HCT116 (cell line): ENCODE measurements around the gene CCDC138. TPM values are rescaled to one million over a fixed set of nuclear protein-coding genes. Genes with fewer than 3 reads are reported as not detected.

Experiments used
- ATAC-seq: fragments of 200-7000 bp; cut with Tn5 transposase; 2 replicates; pipeline ENCODE4 v1.9.1; 2020; ENCODE audit warnings: mild to moderate bottlenecking, moderate library complexity
- BruUV-seq: library from RNA; stranded (reverse); fragments of 400-500 nt; replicated peaks from 2 replicates; lab custom pipeline; 2021; lab: Mats Ljungman, UMichigan
- CTCF ChIA-PET: fragments of 300-600 bp; sonication (Branson Sonifier 250); formaldehyde crosslinking; loops from one replicate; lab custom pipeline; 2021; ENCODE audit warnings: antibody characterized with exemption; lab: Charles Lee
- POLR2A ChIA-PET: fragments of 300-600, 350-600 bp; sonication (Branson Sonifier 250); formaldehyde crosslinking; loops from one replicate; lab custom pipeline; 2021; ENCODE audit warnings: antibody characterized with exemption; lab: Charles Lee
- RAD21 ChIA-PET, 2 experiments: fragments of 300-600 bp; sonication (Branson Sonifier 250); formaldehyde crosslinking; loops; one replicate each; lab custom pipeline; 2023; ENCODE audit warnings: low total read pairs in 2 of 2; ENCODE audit not compliant: uncharacterized antibody in 2 of 2, unreplicated experiment in 2 of 2, low non-redundant PET in 1 of 2; lab: Charles Lee
- DNase-seq: peaks from one replicate; pipeline ENCODE4 v3.0.0-alpha.2; 2010; ENCODE audit warnings: low read depth, low spot score
- H2AFZ ChIP-seq: fragments of 200-600 bp; shearing (Covaris generic), sonication (generic); 2 replicates; pipeline ENCODE4 v1.6.1; 2017; ENCODE audit warnings: low read depth, mixed run types, mixed read lengths, antibody characterized with exemption, low read length; ENCODE audit not compliant: poor library complexity, severe bottlenecking
- H3K27ac ChIP-seq: 2 replicates; pipeline ENCODE4 v1.5.1; 2012; ENCODE audit warnings: low read depth, low read length
- H3K27me3 ChIP-seq: fragments of 200-600 bp; sonication (generic); 2 replicates; pipeline ENCODE4 v1.6.1; 2016; ENCODE audit warnings: mixed run types, low read length, mixed read lengths; ENCODE audit not compliant: insufficient read depth
- H3K36me3 ChIP-seq, 2 experiments: fragments of 200-500 bp in 1 of 2; fragments of 200-600 bp in 1 of 2; sonication (Bioruptor generic) in 1 of 2; sonication (generic) in 1 of 2; 2 replicates each; pipeline versions ENCODE4 v1.5.1 to v1.6.1; 2014 to 2016; ENCODE audit warnings: low read length in 2 of 2, inconsistent platforms in 1 of 2, mixed read lengths in 1 of 2, mixed run types in 1 of 2; ENCODE audit not compliant: insufficient read depth in 2 of 2, control insufficient read depth in 1 of 2
- H3K4me1 ChIP-seq, 2 experiments: fragments of 200-600 bp in 1 of 2; sonication (generic) in 1 of 2; 2 replicates each; pipeline versions ENCODE4 v1.5.1 to v1.6.1; 2012 to 2017; ENCODE audit warnings: low read length in 2 of 2, inconsistent platforms in 1 of 2, mild to moderate bottlenecking in 1 of 2, mixed read lengths in 1 of 2, mixed run types in 1 of 2, moderate library complexity in 1 of 2; ENCODE audit not compliant: insufficient read depth in 2 of 2, control insufficient read depth in 1 of 2
- H3K4me2 ChIP-seq: fragments of 200-600 bp; sonication (generic); 2 replicates; pipeline ENCODE4 v1.6.1; 2017; ENCODE audit warnings: mixed run types, low read length, mixed read lengths
- H3K4me3 ChIP-seq, 2 experiments: fragments of 200-600 bp in 1 of 2; sonication (generic) in 1 of 2; replicated peaks in 1 of 2; 2 replicates each; pipeline ENCODE4 v1.5.1; 2011 to 2016; ENCODE audit warnings: low read length in 2 of 2, control low read depth in 1 of 2, low read depth in 1 of 2, mild to moderate bottlenecking in 1 of 2, mixed read lengths in 1 of 2, mixed run types in 1 of 2
- H3K79me2 ChIP-seq: fragments of 200-600 bp; sonication (generic); 2 replicates; pipeline ENCODE4 v1.6.1; 2017; ENCODE audit warnings: mild to moderate bottlenecking, mixed run types, low read length, moderate library complexity, mixed read lengths; ENCODE audit not compliant: insufficient read depth
- H3K9ac ChIP-seq: fragments of 200-600 bp; sonication (generic); 2 replicates; pipeline ENCODE4 v1.6.1; 2016; ENCODE audit warnings: low read length, mixed read lengths
- H3K9me2 ChIP-seq: fragments of 200-600 bp; sonication (generic), shearing (Covaris generic); 2 replicates; pipeline ENCODE4 v1.6.1; 2017; ENCODE audit warnings: mixed run types, mild to moderate bottlenecking, moderate library complexity; ENCODE audit not compliant: insufficient read depth
- H3K9me3 ChIP-seq, 2 experiments: fragments of 200-500 bp in 1 of 2; fragments of 200-600 bp in 1 of 2; sonication (Bioruptor generic) in 1 of 2; sonication (generic) in 1 of 2; 2 replicates each; pipeline ENCODE4 v1.6.1; 2014 to 2017; ENCODE audit warnings: low read length in 2 of 2, mixed read lengths in 2 of 2, inconsistent platforms in 1 of 2, low read depth in 1 of 2, mild to moderate bottlenecking in 1 of 2, mixed run types in 1 of 2, moderate library complexity in 1 of 2; ENCODE audit not compliant: control insufficient read depth in 1 of 2, insufficient read depth in 1 of 2
- H4K20me1 ChIP-seq: fragments of 200-600 bp; sonication (generic), shearing (Covaris generic); 2 replicates; pipeline ENCODE4 v1.6.1; 2017; ENCODE audit warnings: mixed run types, mild to moderate bottlenecking, moderate library complexity; ENCODE audit not compliant: insufficient read depth
- CBX3 ChIP-seq: IDR thresholded peaks from 2 replicates; pipeline ENCODE4 v1.6.1; 2012; ENCODE audit warnings: low read depth
- CEBPB ChIP-seq: IDR thresholded peaks from 2 replicates; pipeline ENCODE4 v1.6.1; 2012; ENCODE audit warnings: low read depth
- CTCF ChIP-seq, 3 experiments: fragments of 200-600 bp in 1 of 3; sonication (generic) in 1 of 3; IDR thresholded peaks in 2 of 3; conservative IDR thresholded peaks in 1 of 3; 2 replicates each; pipeline ENCODE4 v1.5.1; 2012 to 2017; ENCODE audit warnings: low read depth in 2 of 3, low read length in 2 of 3, antibody characterized with exemption in 1 of 3, borderline replicate concordance in 1 of 3, control low read depth in 1 of 3, mild to moderate bottlenecking in 1 of 3, mixed read lengths in 1 of 3, mixed run types in 1 of 3, moderate library complexity in 1 of 3; ENCODE audit not compliant: insufficient read depth in 1 of 3
- EGR1 ChIP-seq: IDR thresholded peaks from 2 replicates; pipeline ENCODE4 v1.6.1; 2012; ENCODE audit warnings: low read depth
- ELF1 ChIP-seq: IDR thresholded peaks from 2 replicates; pipeline ENCODE4 v1.6.1; 2012; ENCODE audit warnings: low read depth, borderline replicate concordance
- EZH2 ChIP-seq: fragments of 200-600 bp; sonication (generic); IDR thresholded peaks from 2 replicates; pipeline ENCODE4 v1.6.1; 2017; ENCODE audit warnings: antibody characterized with exemption, mixed run types
- FOSL1 ChIP-seq: IDR thresholded peaks from 2 replicates; pipeline ENCODE4 v1.6.1; 2012; ENCODE audit warnings: low read depth
- JUND ChIP-seq: IDR thresholded peaks from 2 replicates; pipeline ENCODE4 v1.6.1; 2012
- MAX ChIP-seq: IDR thresholded peaks from 2 replicates; pipeline ENCODE4 v1.6.1; 2012
- RAD21 ChIP-seq: IDR thresholded peaks from 2 replicates; pipeline ENCODE4 v1.6.1; 2012; ENCODE audit warnings: low read depth, mild to moderate bottlenecking
- REST ChIP-seq: IDR thresholded peaks from 2 replicates; pipeline ENCODE4 v1.6.1; 2012; ENCODE audit warnings: low read depth
- SP1 ChIP-seq: IDR thresholded peaks from 2 replicates; pipeline ENCODE4 v1.6.1; 2012; ENCODE audit warnings: low read depth
- SRF ChIP-seq: IDR thresholded peaks from 2 replicates; pipeline ENCODE4 v1.6.1; 2012; ENCODE audit warnings: low read depth
- TCF7L2 ChIP-seq: IDR thresholded peaks from 2 replicates; pipeline ENCODE4 v1.7.0; 2011; ENCODE audit warnings: borderline replicate concordance, inconsistent platforms; ENCODE audit not compliant: insufficient read depth, insufficient read length; ENCODE audit errors: extremely low read depth
- ZBTB33 ChIP-seq: IDR thresholded peaks from 2 replicates; pipeline ENCODE4 v1.6.1; 2011; ENCODE audit warnings: mild to moderate bottlenecking, low read length, moderate library complexity; ENCODE audit not compliant: insufficient replicate concordance; ENCODE audit errors: extremely low read depth
- ZNF274 ChIP-seq: fragments of 200-500 bp; sonication (Bioruptor generic); IDR thresholded peaks from 2 replicates; pipeline ENCODE4 v1.6.1; 2014; ENCODE audit warnings: mild to moderate bottlenecking, low read depth, low read length, inconsistent platforms
- intact Hi-C: fragments of 100-400 bp; cut with micrococcal nuclease; formaldehyde crosslinking; loops from 2 replicates; pipeline ENCODE4 v1.10.0; 2022
- total RNA-seq: library from RNA; stranded (reverse); gene quantifications from one replicate; pipeline ENCODE4 v1.2.1, GENCODE V29; 2021; ENCODE audit not compliant: unreplicated experiment

CCDC138 gene
- total RNA-seq, 1 experiment from 2014 or later = 13.4 TPM

GRCh38 chr2:108833219-108833618, 46.6 kb downstream of the CCDC138 start:
- Histone ChIP-seq H3K27ac (no peak overlapping the region), H2AFZ (no peak overlapping the region), H3K9me3 (no peaks in the 10 kb centered on the region), H3K4me3 (no peak overlapping the region), H3K9ac (no peak overlapping the region), H3K79me2 (no peaks in the 10 kb centered on the region), H3K36me3 (0 out of 4 replicates have a peak, but pooled peaks cover 0 to 3% of the 10 kb centered on the region in 2 experiments), H3K9me2 (no peaks in the 10 kb centered on the region), H3K27me3 (no peaks in the 10 kb centered on the region), H3K4me1 (no peaks in the 10 kb centered on the region), H3K4me2 (no peak overlapping the region), H4K20me1 (no peaks in the 10 kb centered on the region)
- TF ChIP-seq ELF1 (no peak), FOSL1 (no peak), ZNF274 (no peak), SP1 (no peak), EGR1 (no peak), CBX3 (no peak), CEBPB (no peak), MAX (no peak), REST (no peak), EZH2 (no peak), ZBTB33 (no peak), JUND (no peak), SRF (no peak), RAD21 (no peak), TCF7L2 (no peak), CTCF (IDR thresholded peaks at IDR 0.05 in 2 of 3, conservative IDR thresholded peaks at IDR 0.05 in 1 of 3; ENCODE audit: borderline replicate concordance in 1 of 3, insufficient read depth in 1 of 3, low read depth in 2 of 3, low read length in 2 of 3) (no peak)
- ATAC-seq = no peak
- no TSS peak for BruUV-seq
- ChIA-PET POLR2A (no interaction called here), RAD21 (no interaction called here), CTCF (no interaction called here)
- DNase-seq = no peak
- intact Hi-C loops = no loop called here
